ENCODE results near the gene PRKAG3. TPM values are rescaled to one million over a fixed set of nuclear protein-coding genes. Genes with fewer than 3 reads are reported as not detected.

Gene PRKAG3
- total and polyA plus RNA-seq, 2 donors (not counting 3 experiments of a cell fraction or from before 2014, with no cell fraction given) = not detected

DNA sequence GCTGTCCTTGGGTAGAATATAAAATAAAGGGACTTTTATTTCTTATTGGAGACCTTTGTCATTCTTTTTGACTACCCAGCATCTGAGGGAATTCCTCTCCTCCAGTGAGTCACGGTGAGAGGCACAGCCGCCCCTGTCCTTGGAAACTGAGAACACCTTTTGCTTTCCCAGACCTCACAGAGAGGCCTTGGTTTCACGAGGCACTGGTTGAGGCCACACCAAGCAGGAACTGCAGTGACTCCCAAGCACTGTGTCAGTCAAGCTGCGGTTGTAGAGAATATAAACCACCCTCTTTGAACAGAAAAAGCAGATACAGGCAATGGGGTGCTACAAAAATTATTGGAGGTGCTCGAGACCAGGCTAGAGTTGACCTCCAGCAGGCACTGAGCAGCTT lies 16.4 kb downstream of the PRKAG3 start:
- Histone ChIP-seq H3K27ac (ENCODE audit: insufficient read depth, low read depth, low read length) (no peak overlapping the region), H3K9ac (replicated peaks; ENCODE audit: extremely low read depth, insufficient read depth, low read length) (no peak overlapping the region), H3K79me2 (ENCODE audit: control insufficient read depth, insufficient read depth, low read length) (no peaks in the 10 kb centered on the region), H3K9me3 (replicated peaks; ENCODE audit: control insufficient read depth, insufficient read depth, low read length) (no peaks in the 10 kb centered on the region), H4K20me1 (replicated peaks; ENCODE audit: control insufficient read depth, extremely low read depth, insufficient read depth, low read length) (no peaks in the 10 kb centered on the region), H3K4me2 (ENCODE audit: insufficient read depth, low read length) (no peak overlapping the region), H3K36me3 (ENCODE audit: control insufficient read depth in 2 of 2, extremely low read depth in 1 of 2, insufficient read depth in 2 of 2, low read length in 2 of 2) (peaks cover 0 to 7% of the 10 kb centered on the region in 2 experiments), H3K4me1 (ENCODE audit: control insufficient read depth, extremely low read depth, insufficient read depth, low read length) (no peaks in the 10 kb centered on the region), H3K27me3 (ENCODE audit: control insufficient read depth in 2 of 2, insufficient read depth in 2 of 2, low read length in 2 of 2) (peaks cover 0 to 2% of the 10 kb centered on the region in 2 experiments), H3K9me1 (replicated peaks; ENCODE audit: control insufficient read depth, extremely low read depth, insufficient read depth, low read length) (no peaks in the 10 kb centered on the region), H3K4me3 (replicated peaks in 1 of 3; ENCODE audit: insufficient read depth in 1 of 3, low read depth in 1 of 3, low read length in 3 of 3) (no peak overlapping the region), H2AFZ (ENCODE audit: low read depth, low read length) (no peak overlapping the region)
- FAIRE-seq (no peak), DNase-seq (ENCODE audit: low read depth, low spot score) (no peak)
- intact Hi-C loops (cut with micrococcal nuclease) = no loop called here
- POLR2A ChIA-PET = no interaction called here
- no TSS peak for BruUV-seq (replicated peaks)
- no peak for TF ChIP-seq FOS (IDR thresholded peaks at IDR 0.05; ENCODE audit: borderline replicate concordance, insufficient read depth, low read length)
- no peak for TF ChIP-seq JUN (IDR thresholded peaks at IDR 0.05; ENCODE audit: borderline replicate concordance, insufficient read depth, insufficient read length, low read depth)
- TF ChIP-seq EZH2 (IDR thresholded peaks at IDR 0.05; ENCODE audit: borderline replicate concordance, low read depth, low read length, severe bottlenecking) = no peak
- no peak for TF ChIP-seq POLR2AphosphoS5 (IDR thresholded peaks at IDR 0.05; ENCODE audit: insufficient read depth, low read depth, low read length)
- TF ChIP-seq, protein P1, sequence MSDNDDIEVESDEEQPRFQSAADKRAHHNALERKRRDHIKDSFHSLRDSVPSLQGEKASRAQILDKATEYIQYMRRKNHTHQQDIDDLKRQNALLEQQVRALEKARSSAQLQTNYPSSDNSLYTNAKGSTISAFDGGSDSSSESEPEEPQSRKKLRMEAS (IDR thresholded peaks at IDR 0.05; ENCODE audit: insufficient read depth, insufficient read length) = no peak
- TF ChIP-seq MYC (IDR thresholded peaks at IDR 0.05; ENCODE audit: low read depth, low read length) = no peak
- TF ChIP-seq POLR2A (IDR thresholded peaks at IDR 0.05; ENCODE audit: low read depth, low read length) = no peak
- no peak for TF ChIP-seq GATA2 (IDR thresholded peaks at IDR 0.05; ENCODE audit: insufficient read depth, insufficient read length, low read depth, low read length)
- TF ChIP-seq, protein P2, sequence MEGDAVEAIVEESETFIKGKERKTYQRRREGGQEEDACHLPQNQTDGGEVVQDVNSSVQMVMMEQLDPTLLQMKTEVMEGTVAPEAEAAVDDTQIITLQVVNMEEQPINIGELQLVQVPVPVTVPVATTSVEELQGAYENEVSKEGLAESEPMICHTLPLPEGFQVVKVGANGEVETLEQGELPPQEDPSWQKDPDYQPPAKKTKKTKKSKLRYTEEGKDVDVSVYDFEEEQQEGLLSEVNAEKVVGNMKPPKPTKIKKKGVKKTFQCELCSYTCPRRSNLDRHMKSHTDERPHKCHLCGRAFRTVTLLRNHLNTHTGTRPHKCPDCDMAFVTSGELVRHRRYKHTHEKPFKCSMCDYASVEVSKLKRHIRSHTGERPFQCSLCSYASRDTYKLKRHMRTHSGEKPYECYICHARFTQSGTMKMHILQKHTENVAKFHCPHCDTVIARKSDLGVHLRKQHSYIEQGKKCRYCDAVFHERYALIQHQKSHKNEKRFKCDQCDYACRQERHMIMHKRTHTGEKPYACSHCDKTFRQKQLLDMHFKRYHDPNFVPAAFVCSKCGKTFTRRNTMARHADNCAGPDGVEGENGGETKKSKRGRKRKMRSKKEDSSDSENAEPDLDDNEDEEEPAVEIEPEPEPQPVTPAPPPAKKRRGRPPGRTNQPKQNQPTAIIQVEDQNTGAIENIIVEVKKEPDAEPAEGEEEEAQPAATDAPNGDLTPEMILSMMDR (IDR thresholded peaks at IDR 0.05; ENCODE audit: extremely low read depth in 1 of 2, insufficient read depth in 1 of 2, low read depth in 1 of 2, low read length in 2 of 2) = no peak
- dilution Hi-C loops (cut with MboI; ENCODE audit: extremely low pct_ligation_motif_present, low sequenced_read_pairs) = no loop called here
- CTCF ChIA-PET = interaction anchor here (3.3 kb wide), 1 partner anchor 33 kb away, joined by 20 read pairs; no protein-coding TSS in a partner anchor

Measured in endothelial cell of umbilical vein (primary cell).